ENCODE data around the gene CCDC51. TPM values are rescaled to one million over a fixed set of nuclear protein-coding genes. Genes with fewer than 3 reads are reported as not detected.

Gene CCDC51
- total RNA-seq, 1 experiment from 2014 or later, result 53.4 TPM

GRCh38 chr3:48419597-48419996 lies 20.3 kb downstream of the CCDC51 start:
- no peak for DNase-seq (ENCODE audit: low read depth)

DNA sequence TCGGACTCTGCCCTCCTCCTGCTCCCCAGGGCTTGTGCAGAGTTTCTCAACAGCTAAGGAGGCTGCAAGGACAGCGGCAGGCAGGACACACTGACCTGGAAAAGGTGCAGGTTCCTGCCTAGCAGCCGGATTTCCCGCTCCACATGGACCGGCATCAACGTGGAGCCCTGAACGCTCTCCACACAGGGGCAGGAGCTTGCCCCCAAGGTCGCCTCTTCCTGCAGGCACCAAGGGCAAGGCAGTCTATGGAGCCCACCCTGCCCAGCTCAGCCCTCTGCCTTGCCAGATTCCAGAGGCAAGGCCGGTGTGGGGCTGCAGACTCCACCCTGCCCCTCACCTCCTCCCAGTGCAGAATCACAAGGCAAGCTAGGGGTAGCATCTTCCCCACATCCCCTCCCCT lies 20.8 kb downstream of the CCDC51 start:
- DNase-seq (ENCODE audit: low read depth), result no peak

DNA sequence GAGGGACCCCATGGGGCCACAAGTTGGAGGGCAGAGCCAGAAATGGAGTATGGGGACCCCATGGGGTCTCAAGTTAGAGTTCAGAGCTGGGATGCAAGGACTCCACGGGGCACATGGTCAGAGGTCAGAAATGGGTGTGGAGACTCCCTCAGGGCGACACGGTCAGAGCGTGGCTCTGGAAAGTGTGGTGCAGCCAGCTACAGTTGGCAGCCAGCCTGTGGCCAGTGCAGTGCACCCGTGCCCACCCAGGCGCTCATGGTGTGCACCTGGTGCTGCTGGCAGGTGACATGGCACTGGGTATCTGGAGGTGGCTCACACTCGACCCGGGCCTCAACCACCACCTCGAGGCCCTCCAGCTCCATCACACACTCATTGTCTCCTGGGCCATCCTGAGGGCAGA lies 21.3 kb downstream of the CCDC51 start:
- no peak for DNase-seq (ENCODE audit: low read depth)

GRCh38 chr3:48418140-48418539 lies 21.8 kb downstream of the CCDC51 start:
- no peak for DNase-seq (ENCODE audit: low read depth)

GRCh38 chr3:48417529-48418108 lies 22.3 kb downstream of the CCDC51 start:
- DNase-seq (ENCODE audit: low read depth), result no peak

DNA sequence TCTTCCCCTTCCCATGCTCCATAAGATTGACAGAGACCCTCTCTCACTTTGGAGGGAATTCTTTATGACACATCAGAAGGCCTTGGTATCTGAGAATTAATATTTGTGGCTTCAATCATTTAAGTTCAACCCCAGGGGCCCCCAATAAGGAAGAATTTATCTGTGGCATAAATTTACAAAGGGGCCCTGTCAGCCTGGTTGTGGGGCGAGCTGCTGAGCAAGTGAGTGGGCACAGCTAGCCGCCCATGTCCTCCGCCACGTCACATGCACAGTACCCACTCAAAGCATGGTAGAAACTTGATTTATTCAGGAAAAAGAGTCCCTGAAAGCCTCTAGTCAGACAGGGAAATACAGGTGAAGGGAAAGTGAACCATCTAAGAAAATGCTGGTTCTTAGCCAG lies 23.4 kb downstream of the CCDC51 start:
- DNase-seq (ENCODE audit: low read depth), result no peak

- no peak for DNase-seq (ENCODE audit: low read depth)
These were observed 23.8 kb downstream of the CCDC51 start for GRCh38 chr3:48416091-48416505.

GRCh38 chr3:48415251-48415953 lies 24.5 kb downstream of the CCDC51 start:
- DNase-seq (ENCODE audit: low read depth), result no peak

- DNase-seq (ENCODE audit: low read depth), result no peak
These were observed 25.3 kb downstream of the CCDC51 start for GRCh38 chr3:48414376-48415250.

DNA sequence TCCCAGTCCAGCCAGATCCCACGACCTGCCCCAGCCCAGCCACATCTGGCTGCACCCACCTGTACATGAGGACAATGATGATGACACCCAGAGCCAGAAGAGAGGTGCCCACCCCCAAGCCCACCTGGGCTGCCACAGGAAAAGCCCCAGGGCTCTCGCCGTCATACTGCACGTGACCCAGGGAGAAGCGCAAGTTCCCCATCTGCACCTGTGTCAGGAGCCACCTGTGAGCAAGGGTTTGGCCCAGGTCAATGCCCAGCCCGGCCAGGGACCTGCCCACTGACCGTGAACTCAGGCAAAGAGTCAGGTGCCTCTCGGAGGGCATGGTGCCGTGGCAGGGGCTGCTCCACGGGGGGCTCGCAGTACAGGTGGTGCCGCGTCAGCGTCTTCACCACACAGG lies 26.3 kb downstream of the CCDC51 start:
- DNase-seq (ENCODE audit: low read depth), result no peak

GRCh38 chr3:48413086-48413485 lies 26.8 kb downstream of the CCDC51 start:
- no peak for DNase-seq (ENCODE audit: low read depth)

GRCh38 chr3:48412375-48413001 lies 27.4 kb downstream of the CCDC51 start:
- no peak for DNase-seq (ENCODE audit: low read depth)

DNA sequence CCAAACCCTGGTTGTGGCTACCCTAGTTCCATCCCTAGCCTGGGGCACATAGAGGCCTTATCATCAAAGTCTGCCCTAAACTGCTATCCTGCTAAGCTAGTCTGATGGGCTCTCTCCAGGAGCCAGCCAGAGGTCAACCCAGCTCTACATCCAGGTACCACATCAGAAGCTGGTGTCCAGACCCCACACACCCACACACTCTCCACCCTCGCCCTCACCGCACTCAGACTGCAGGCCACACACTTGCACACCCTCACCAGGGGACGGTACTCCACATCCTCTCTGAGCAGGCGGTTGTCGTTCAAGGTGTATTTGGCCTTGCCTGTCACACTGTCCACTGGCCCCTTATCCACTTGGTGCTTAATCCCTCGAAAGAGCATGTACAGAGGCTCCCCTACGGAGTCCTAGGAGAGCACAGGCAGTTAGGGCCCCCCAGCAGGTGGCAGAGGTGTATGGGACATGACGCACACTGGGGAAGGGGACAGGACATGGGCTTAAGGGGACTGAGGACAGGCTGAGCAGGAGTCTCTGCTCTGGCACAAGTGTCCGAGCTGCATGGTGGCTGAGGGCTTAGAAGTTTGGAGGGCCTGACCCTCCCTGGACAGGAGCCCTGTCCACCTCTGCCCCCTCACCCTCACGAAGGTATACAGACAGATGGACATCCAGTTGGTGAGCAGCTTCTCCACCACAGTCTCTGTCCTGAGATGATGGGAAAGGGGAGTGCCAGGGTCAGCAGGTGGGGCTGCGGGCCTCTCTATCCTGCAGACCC lies 28.1 kb downstream of the CCDC51 start:
- DNase-seq (ENCODE audit: low read depth), result no peak

GRCh38 chr3:48411041-48411588 lies 28.8 kb downstream of the CCDC51 start:
- DNase-seq (ENCODE audit: low read depth), result no peak

GRCh38 chr3:48410205-48411040 lies 29.5 kb downstream of the CCDC51 start:
- no peak for DNase-seq (ENCODE audit: low read depth)

DNA sequence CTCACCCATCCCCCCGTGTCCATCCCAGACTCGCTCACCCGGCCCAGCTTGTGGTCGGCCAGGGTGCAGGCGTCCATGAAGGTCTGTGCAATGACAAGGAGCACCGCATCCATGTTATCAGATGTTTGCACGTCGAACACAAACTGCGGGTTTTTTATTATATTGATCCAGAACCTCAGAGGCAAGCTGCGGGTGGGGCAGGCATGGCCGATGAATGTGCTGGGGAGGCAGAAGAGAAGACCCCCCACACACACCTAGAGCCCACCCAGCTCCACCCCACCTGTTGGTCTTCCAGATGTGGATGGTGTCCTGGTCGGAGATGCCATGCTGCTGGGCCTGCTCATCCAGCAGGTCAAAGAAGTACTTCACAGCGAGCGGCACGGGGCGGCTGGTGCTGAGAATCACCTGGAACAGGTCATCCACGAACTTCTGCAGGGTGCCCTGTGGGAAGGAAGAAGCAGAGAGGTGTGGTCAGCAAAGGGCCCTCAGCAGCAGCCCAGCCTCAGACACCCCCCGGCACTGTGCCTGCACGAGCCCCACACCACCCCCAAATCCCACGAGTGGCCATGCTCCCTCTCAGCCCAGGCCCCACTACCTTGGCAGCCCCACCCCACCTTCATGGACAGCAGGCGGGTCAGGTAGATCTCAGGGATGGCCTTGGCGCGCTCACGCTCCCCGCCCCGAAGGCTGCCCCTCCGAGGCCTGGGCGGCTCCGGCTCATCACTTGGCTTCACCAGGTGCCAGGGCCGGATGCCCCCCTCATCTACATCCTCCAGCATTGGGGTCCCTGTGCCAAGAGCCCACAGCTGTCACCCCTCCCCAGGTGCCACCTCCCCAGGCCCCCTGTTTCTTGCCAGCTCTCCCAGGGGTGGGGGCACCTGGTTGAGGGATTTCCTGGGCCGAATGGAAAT lies 30.4 kb downstream of the CCDC51 start:
- no peak for DNase-seq (ENCODE audit: low read depth)

GRCh38 chr3:48408823-48409281 lies 31.1 kb downstream of the CCDC51 start:
- DNase-seq (ENCODE audit: low read depth), result no peak

GRCh38 chr3:48407542-48408099 lies 32.3 kb downstream of the CCDC51 start:
- no peak for DNase-seq (ENCODE audit: low read depth)
